IMR-90 (cell line): ENCODE results near the gene TINAG. TPM values are rescaled to one million over a fixed set of nuclear protein-coding genes. Genes with fewer than 3 reads are reported as not detected.

ENCODE experiments used
- ATAC-seq: fragments of 200-7000 bp; cut with Tn5 transposase; 2 replicates; pipeline ENCODE4 v1.9.1; 2020; ENCODE audit warnings: low read depth, mild to moderate bottlenecking, moderate library complexity
- BruUV-seq: library from RNA; stranded (reverse); fragments of 400-500 nt; replicated peaks from 2 replicates; lab custom pipeline; 2021; lab: Mats Ljungman, UMichigan
- CTCF ChIA-PET: fragments of 300-600 bp; formaldehyde crosslinking; extraction: SDS; loops from one replicate; lab custom pipeline; 2021; ENCODE audit warnings: antibody characterized with exemption; lab: Yijun Ruan, JAX
- POLR2A ChIA-PET: fragments of 300-600 bp; sonication (Branson Sonifier 250); formaldehyde crosslinking; loops from one replicate; lab custom pipeline; 2022; ENCODE audit warnings: antibody characterized with exemption; ENCODE audit not compliant: unreplicated experiment; lab: Charles Lee
- DNase-seq: peaks from one replicate; pipeline ENCODE4 v3.0.0; 2013
- H2AFZ ChIP-seq: replicated peaks from 2 replicates; pipeline ENCODE3; 2013; ENCODE audit warnings: low read length, mild to moderate bottlenecking; ENCODE audit not compliant: poor library complexity
- H2AK5ac ChIP-seq: 2 replicates; pipeline ENCODE4 v1.6.1; 2013; ENCODE audit warnings: low read depth, low read length, inconsistent platforms
- H2AK9ac ChIP-seq: replicated peaks from 2 replicates; pipeline ENCODE3; 2013; ENCODE audit warnings: mild to moderate bottlenecking, low read depth, low read length, moderate library complexity; ENCODE audit not compliant: poor library complexity
- H2BK120ac ChIP-seq: 2 replicates; pipeline ENCODE4 v1.6.1; 2013; ENCODE audit warnings: low read depth, low read length, inconsistent platforms
- H2BK15ac ChIP-seq: 3 replicates; pipeline ENCODE4 v1.6.1; 2013; ENCODE audit warnings: low read depth, low read length, inconsistent platforms
- H2BK20ac ChIP-seq: 2 replicates; pipeline ENCODE4 v1.6.1; 2013; ENCODE audit warnings: low read depth, mild to moderate bottlenecking, inconsistent platforms, low read length, moderate library complexity
- H2BK5ac ChIP-seq: 2 replicates; pipeline ENCODE4 v1.6.1; 2013; ENCODE audit warnings: mild to moderate bottlenecking, low read depth, low read length, inconsistent platforms; ENCODE audit not compliant: poor library complexity, severe bottlenecking
- H3K14ac ChIP-seq: replicated peaks from 2 replicates; pipeline ENCODE4 v1.6.1; 2013; ENCODE audit warnings: low read depth, low read length, inconsistent platforms
- H3K18ac ChIP-seq: 2 replicates; pipeline ENCODE4 v1.6.1; 2013; ENCODE audit warnings: low read depth, low read length, control low read depth
- H3K23ac ChIP-seq: 2 replicates; pipeline ENCODE4 v1.6.1; 2013; ENCODE audit warnings: low read depth, low read length, inconsistent platforms
- H3K27ac ChIP-seq: 2 replicates; pipeline ENCODE4 v1.5.1; 2013; ENCODE audit warnings: mild to moderate bottlenecking, control low read depth, low read length; ENCODE audit not compliant: insufficient read depth
- H3K27me3 ChIP-seq: 2 replicates; pipeline ENCODE4 v1.6.1; 2013; ENCODE audit warnings: low read length; ENCODE audit not compliant: control insufficient read depth, insufficient read depth
- H3K36me3 ChIP-seq: 2 replicates; pipeline ENCODE4 v1.6.1; 2013; ENCODE audit warnings: low read length, mixed read lengths; ENCODE audit not compliant: control insufficient read depth, insufficient read depth
- H3K4ac ChIP-seq: 2 replicates; pipeline ENCODE4 v1.6.1; 2013; ENCODE audit warnings: low read depth, low read length, inconsistent platforms
- H3K4me1 ChIP-seq: 2 replicates; pipeline ENCODE4 v1.6.1; 2013; ENCODE audit warnings: low read length, mixed read lengths; ENCODE audit not compliant: control insufficient read depth, insufficient read depth
- H3K4me2 ChIP-seq: 2 replicates; pipeline ENCODE4 v1.6.1; 2013; ENCODE audit warnings: low read depth, mild to moderate bottlenecking, control low read depth, low read length, moderate library complexity
- H3K4me3 ChIP-seq: 2 replicates; pipeline ENCODE4 v1.5.1; 2013; ENCODE audit warnings: low read depth, mild to moderate bottlenecking, control low read depth, low read length, moderate library complexity; ENCODE audit not compliant: insufficient read depth
- H3K56ac ChIP-seq: 2 replicates; pipeline ENCODE4 v1.6.1; 2013; ENCODE audit warnings: low read length, inconsistent platforms; ENCODE audit not compliant: insufficient read depth; ENCODE audit errors: extremely low read depth
- H3K79me1 ChIP-seq, 2 experiments: 2 replicates each; pipeline ENCODE4 v1.6.1; 2013; ENCODE audit warnings: low read length in 2 of 2, inconsistent platforms in 1 of 2, low read depth in 1 of 2
- H3K9ac ChIP-seq: 2 replicates; pipeline ENCODE4 v1.6.1; 2013; ENCODE audit warnings: low read depth, low read length, control low read depth
- H3K9me1 ChIP-seq: 2 replicates; pipeline ENCODE4 v1.6.1; 2013; ENCODE audit warnings: low read length, inconsistent platforms; ENCODE audit not compliant: insufficient read depth
- H3K9me3 ChIP-seq: 2 replicates; pipeline ENCODE4 v1.6.1; 2013; ENCODE audit warnings: low read length; ENCODE audit not compliant: control insufficient read depth, insufficient read depth
- H4K20me1 ChIP-seq: 2 replicates; pipeline ENCODE4 v1.6.1; 2013; ENCODE audit warnings: low read length, inconsistent platforms; ENCODE audit not compliant: insufficient read depth
- H4K5ac ChIP-seq: 2 replicates; pipeline ENCODE4 v1.6.1; 2013; ENCODE audit warnings: mild to moderate bottlenecking, low read depth, low read length, control low read depth
- H4K8ac ChIP-seq, 2 experiments: 2 replicates each; pipeline ENCODE4 v1.6.1; 2013; ENCODE audit warnings: low read depth in 2 of 2, low read length in 2 of 2, control low read depth in 1 of 2, inconsistent platforms in 1 of 2
- H4K91ac ChIP-seq: 2 replicates; pipeline ENCODE4 v1.6.1; 2013; ENCODE audit warnings: low read depth, low read length, inconsistent platforms; ENCODE audit not compliant: insufficient read depth
- CEBPB ChIP-seq: IDR thresholded peaks from 2 replicates; pipeline ENCODE4 v1.6.1; 2012; ENCODE audit warnings: low read depth, low read length, improper control_type of control experiment
- CHD1 ChIP-seq: IDR thresholded peaks from 2 replicates; pipeline ENCODE4 v1.6.1; 2012; ENCODE audit warnings: low read depth, low read length, improper control_type of control experiment
- ELK1 ChIP-seq: fragments of 150-350 bp; IDR thresholded peaks from 2 replicates; pipeline ENCODE4 v1.6.1; 2016; ENCODE audit warnings: low read depth, mild to moderate bottlenecking, low read length, moderate library complexity, borderline replicate concordance
- FOS ChIP-seq: fragments of 150-350 bp; IDR thresholded peaks from 2 replicates; pipeline ENCODE4 v1.6.1; 2016; ENCODE audit warnings: low read depth, low read length
- MXI1 ChIP-seq: IDR thresholded peaks from 2 replicates; pipeline ENCODE4 v1.6.1; 2012; ENCODE audit warnings: low read depth, mild to moderate bottlenecking, low read length, moderate library complexity, borderline replicate concordance
- NFE2L2 ChIP-seq: fragments of 150-350 bp; IDR thresholded peaks from 2 replicates; pipeline ENCODE4 v1.6.1; 2016; ENCODE audit warnings: low read depth, mild to moderate bottlenecking, low read length
- POLR2A ChIP-seq: IDR thresholded peaks from 2 replicates; pipeline ENCODE4 v1.6.1; 2012; ENCODE audit warnings: mild to moderate bottlenecking, low read depth, low read length
- RCOR1 ChIP-seq: IDR thresholded peaks from 2 replicates; pipeline ENCODE4 v1.6.1; 2012; ENCODE audit warnings: mild to moderate bottlenecking, low read length, improper control_type of control experiment; ENCODE audit not compliant: insufficient replicate concordance
- WGBS, 2 experiments: methylation state at CpG; one replicate each; pipeline versions ENCODE4 v1.1.5 to v1.1.7; 2013; ENCODE audit warnings: missing lambda C conversion rate in 2 of 2; ENCODE audit not compliant: insufficient read length in 1 of 2; ENCODE audit errors: extremely low coverage in 2 of 2; 5-methylcytosine and 5-hydroxymethylcytosine counted together
- dilution Hi-C: fragments of 300-500 bp; cut with HindIII; formaldehyde crosslinking; loops from one replicate; pipeline ENCODE4 v1.14.3; 2018; ENCODE audit warnings: low sequenced_read_pairs; ENCODE audit not compliant: unreplicated experiment
- in situ Hi-C: fragments of 300-500 bp; cut with MboI; formaldehyde crosslinking; loops from 3 replicates; pipeline ENCODE4 v1.14.3; 2019; ENCODE audit warnings: low sequenced_read_pairs, inconsistent platforms, mixed read lengths
- intact Hi-C: fragments of 100-400 bp; cut with micrococcal nuclease; formaldehyde crosslinking; loops from 2 replicates; pipeline ENCODE4 v1.10.0; 2022
- polyA plus RNA-seq, 3 experiments: library from polyadenylated mRNA; depleted of rRNA; stranded (reverse); fragments of >200 nt; gene quantifications; 2 replicates each; pipeline ENCODE4 v1.2.3, GENCODE V29; 2012; ENCODE audit warnings: low replicate concordance in 1 of 3
- total RNA-seq: library from RNA; depleted of rRNA; stranded (reverse); fragments of >200 nt; gene quantifications from 2 replicates; pipeline ENCODE4 v1.2.3, GENCODE V29; 2012

Gene TINAG
- total and polyA plus RNA-seq, 2 of the 4 experiments (the other 2 are of a cell fraction), result not detected

GRCh38 chr6:54366667-54367327, 58.6 kb downstream of the TINAG start:
- Histone ChIP-seq H4K5ac (no peak overlapping the region), H2BK15ac (no peak overlapping the region), H3K27me3 (no peaks in the 10 kb centered on the region), H3K9me3 (no peaks in the 10 kb centered on the region), H3K4ac (no peak overlapping the region), H3K4me2 (no peak overlapping the region; the same call in 1 of the 2 replicates), H2AK9ac (no peak overlapping the region), H3K36me3 (no peaks in the 10 kb centered on the region), H3K14ac (no peak overlapping the region), H4K91ac (no peak overlapping the region), H2BK120ac (no peak overlapping the region), H3K27ac (no peak overlapping the region), H2BK5ac (no peak overlapping the region), H3K9me1 (no peaks in the 10 kb centered on the region), H3K9ac (no peak overlapping the region), H2AFZ (no peak overlapping the region), H4K20me1 (no peaks in the 10 kb centered on the region), H3K23ac (no peak overlapping the region), H4K8ac (no peak overlapping the region), H3K18ac (no peak overlapping the region), H3K4me1 (no peaks in the 10 kb centered on the region), H2BK20ac (no peak overlapping the region), H2AK5ac (no peak overlapping the region), H3K4me3 (no peak overlapping the region), H3K56ac (no peak overlapping the region), H3K79me1 (no peaks in the 10 kb centered on the region)
- TF ChIP-seq MXI1 (no peak), ELK1 (no peak), NFE2L2 (no peak), CEBPB (no peak), FOS (no peak), CHD1 (no peak), POLR2A (no peak), RCOR1 (no peak)
- BruUV-seq, result no TSS peak
- ChIA-PET POLR2A (no interaction called here), CTCF (no interaction called here)
- DNase-seq (peak; percentile 56), ATAC-seq (peak; percentile 57)
- in situ Hi-C loops (no loop called here), dilution Hi-C loops (no loop called here), intact Hi-C loops (no loop called here)
- 33% methylated on average over 2 of the region's 4 CpGs; no CpG with 5 or more reads in 1 of the 2 experiments for WGBS, 2 experiments
